Stimulated activated CD8-positive, alpha-beta memory T cell treated with anti-CD3 and anti-CD28 coated beads, Interleukin-7, amount 100 ng/mL, for 48 hours (primary cell): ENCODE data around the gene TMEM150A.
A peak's percentile ranks its signal among the peaks of the same experiment; 100 is the strongest.
"Not testable (repeated sequence)": the region's sequence is repeated elsewhere in the genome, so short reads cannot be mapped to it uniquely, and the experiment has no call there.

Source experiments
- DNase-seq, 2 donors: peaks; one replicate each; pipeline ENCODE4 v3.0.0-alpha.2; 2020; ENCODE audit warnings: low read depth in 1 of 2; ENCODE audit errors: extremely low read depth in 1 of 2

TMEM150A gene

GRCh38 chr2:85577386-85578242 is 24.9 kb downstream of the TMEM150A start, which contains the start of gene VAMP8:
VAMP8 (plus strand) TSS chr2:85577586; CDS start chr2:85577647, 61 bp downstream.
- peak; percentile 25 to 59 for DNase-seq

DNA sequence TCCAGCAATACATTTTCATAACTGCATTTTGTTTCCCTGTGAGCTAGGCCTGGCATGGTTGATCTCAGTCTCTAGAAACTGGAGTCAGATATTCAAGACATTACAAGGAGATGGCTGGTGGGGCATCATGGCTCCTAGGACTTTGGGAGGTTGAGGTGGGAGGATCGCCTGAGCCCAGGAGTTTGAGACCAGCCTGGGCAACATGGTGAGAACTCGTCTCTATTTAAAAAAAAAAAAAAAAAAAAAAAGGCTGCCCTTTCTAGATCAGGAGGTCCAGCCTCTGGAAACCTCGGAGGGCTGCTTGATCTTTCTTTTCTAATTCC is 25.5 kb downstream of the TMEM150A start:
- no peak for DNase-seq

GRCh38 chr2:85575739-85576138 is 26.8 kb downstream of the TMEM150A start:
- DNase-seq, result no peak

- no peak for DNase-seq
These were observed 36.2 kb downstream of the TMEM150A start for GRCh38 chr2:85566265-85566664.

DNA sequence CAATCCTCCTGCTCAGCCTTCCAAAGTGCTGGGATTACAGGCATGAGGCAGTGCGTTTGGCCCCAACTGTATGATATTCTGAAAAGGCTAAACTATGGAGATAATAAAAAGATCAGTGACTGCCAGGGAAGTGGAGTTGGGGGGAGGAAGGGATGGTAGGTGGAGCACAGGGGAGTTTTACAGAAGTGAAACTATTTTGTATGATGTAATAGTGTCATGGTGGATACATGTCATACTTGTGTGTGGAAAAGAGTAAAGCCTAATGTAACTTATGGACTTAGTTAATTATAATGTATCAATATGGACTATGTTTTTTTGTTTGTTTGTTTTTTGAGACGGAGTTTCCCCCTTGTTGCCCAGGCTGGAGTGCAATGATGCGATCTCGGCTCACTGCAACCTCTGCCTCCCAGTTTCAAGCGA is 38.3 kb downstream of the TMEM150A start:
- no peak for DNase-seq

GRCh38 chr2:85561280-85562212 is 41.0 kb downstream of the TMEM150A start, which contains the start of gene GGCX:
GGCX (minus strand) TSS chr2:85561493; CDS start chr2:85561428, 65 bp downstream.
- DNase-seq, result peak; percentile 92

- DNase-seq, result peak in 1 of 2 donors; percentile 42
These were observed 41.7 kb downstream of the TMEM150A start for GRCh38 chr2:85560812-85561279.

DNA sequence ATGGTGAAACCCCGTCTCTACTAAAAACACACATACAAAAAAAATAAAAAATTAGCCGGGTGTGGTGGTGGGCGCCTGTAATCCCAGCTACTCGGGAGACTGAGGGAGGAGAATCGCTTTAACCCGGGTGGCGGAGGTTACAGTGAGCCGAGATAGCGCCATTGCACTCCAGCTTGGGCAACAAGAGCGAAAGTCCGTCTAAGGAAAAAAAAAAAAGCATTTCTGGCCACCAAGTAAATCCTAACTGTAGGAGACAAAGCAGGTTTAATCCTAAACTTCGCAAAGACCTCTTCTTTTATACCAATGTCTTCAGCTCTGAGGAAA is 42.1 kb downstream of the TMEM150A start:
- DNase-seq, result not testable (repeated sequence)

GRCh38 chr2:85558160-85558559 is 44.3 kb downstream of the TMEM150A start:
- no peak for DNase-seq

GRCh38 chr2:85557130-85557529 is 45.4 kb downstream of the TMEM150A start:
- no peak for DNase-seq

GRCh38 chr2:85554980-85555612 is 47.4 kb downstream of the TMEM150A start:
- no peak for DNase-seq

GRCh38 chr2:85553184-85553583 is 49.3 kb downstream of the TMEM150A start:
- DNase-seq, result no peak

GRCh38 chr2:85551698-85552678 is 50.5 kb downstream of the TMEM150A start:
- DNase-seq, result peak in 1 of 2 donors; percentile 70

DNA sequence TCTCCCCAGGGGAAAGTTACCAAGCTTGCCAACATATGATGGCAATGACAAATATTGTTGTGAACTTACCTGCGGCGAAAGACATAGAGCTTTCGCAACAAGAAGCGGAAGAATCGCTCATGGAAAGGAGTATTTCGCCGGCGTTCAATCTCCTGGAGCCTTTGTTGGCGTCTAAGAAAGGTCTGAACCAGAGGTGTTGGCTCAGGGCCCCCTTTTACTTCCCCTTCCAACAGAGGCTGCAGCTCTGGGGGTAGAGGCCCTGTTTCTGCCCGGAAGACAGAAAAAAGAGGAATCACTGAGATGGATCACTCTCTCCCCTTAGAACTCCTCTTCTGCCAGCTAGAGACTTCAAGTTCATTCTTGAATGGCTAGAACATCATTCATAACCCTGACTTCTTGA is 52.0 kb downstream of the TMEM150A start:
- no peak for DNase-seq

GRCh38 chr2:85549826-85550225 is 52.7 kb downstream of the TMEM150A start:
- DNase-seq, result no peak

- DNase-seq, result no peak
These were observed 53.4 kb downstream of the TMEM150A start for GRCh38 chr2:85549095-85549494.

DNA sequence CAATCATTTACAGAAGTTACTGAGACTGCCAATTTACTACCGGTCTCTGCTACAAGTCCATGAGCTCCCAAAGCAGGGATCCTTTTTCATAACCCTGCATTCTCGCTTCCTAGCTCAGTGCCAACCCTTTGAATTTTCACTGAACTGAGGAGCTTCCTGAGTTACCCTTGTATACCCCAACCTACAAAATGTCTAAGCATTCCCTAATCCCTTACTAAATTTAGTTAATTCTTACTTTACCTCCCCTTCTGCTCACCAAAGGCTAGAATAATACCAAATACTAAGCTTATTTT is 53.9 kb downstream of the TMEM150A start:
- DNase-seq, result no peak
